Caco-2 (cell line): ENCODE measurements around the gene ASB14. TPM values are rescaled to one million over a fixed set of nuclear protein-coding genes. Genes with fewer than 3 reads are reported as not detected.
"Not testable (repeated sequence)": the region's sequence is repeated elsewhere in the genome, so short reads cannot be mapped to it uniquely, and the experiment has no call there.

Experiments
- BruUV-seq: library from RNA; stranded (reverse); fragments of 400-500 nt; replicated peaks from 2 replicates; lab custom pipeline; 2021; lab: Mats Ljungman, UMichigan
- CTCF ChIA-PET: fragments of 300-600 bp; sonication (Branson Sonifier 250); formaldehyde crosslinking; loops from one replicate; lab custom pipeline; 2022; ENCODE audit warnings: antibody characterized with exemption; lab: Charles Lee
- POLR2A ChIA-PET: fragments of 300-600 bp; sonication (Branson Sonifier 250); formaldehyde crosslinking; loops from one replicate; lab custom pipeline; 2022; ENCODE audit warnings: antibody characterized with exemption; lab: Charles Lee
- DNase-seq, 2 experiments: peaks; one replicate each; pipeline versions ENCODE4 v3.0.0 to v3.0.0-alpha.2; 2020 to 2022
- H3K27me3 ChIP-seq: replicated peaks from 2 replicates; pipeline ENCODE4 v1.6.0; 2011; ENCODE audit warnings: low read length; ENCODE audit not compliant: control insufficient read depth, insufficient read depth
- H3K36me3 ChIP-seq: 2 replicates; pipeline ENCODE4 v1.5.1; 2011; ENCODE audit warnings: low read length; ENCODE audit not compliant: control insufficient read depth, insufficient read depth
- H3K4me1 ChIP-seq: fragments of 250-450 bp; sonication (Bioruptor Pico); 2 replicates; pipeline ENCODE4 v1.5.1; 2020; ENCODE audit warnings: mild to moderate bottlenecking
- H3K4me3 ChIP-seq: 2 replicates; pipeline ENCODE4 v1.5.1; 2011; ENCODE audit warnings: low read depth, mild to moderate bottlenecking, control low read depth, low read length
- H3K9me3 ChIP-seq: fragments of 250-450 bp; sonication (Bioruptor Pico); 2 replicates; pipeline ENCODE4 v1.5.1; 2020; ENCODE audit warnings: mild to moderate bottlenecking, moderate library complexity
- H3K27ac Mint-ChIP-seq: one replicate; pipeline ENCODE4 v1.8.0; 2022; ENCODE audit warnings: mixed read lengths; ENCODE audit not compliant: unreplicated experiment
- H3K27me3 Mint-ChIP-seq: one replicate; pipeline ENCODE4 v1.8.0; 2022; ENCODE audit warnings: mixed read lengths; ENCODE audit not compliant: insufficient read depth, unreplicated experiment
- H3K36me3 Mint-ChIP-seq: one replicate; pipeline ENCODE4 v1.8.0; 2022; ENCODE audit warnings: mild to moderate bottlenecking, mixed read lengths; ENCODE audit not compliant: insufficient read depth, unreplicated experiment
- H3K4me1 Mint-ChIP-seq: one replicate; pipeline ENCODE4 v1.8.0; 2022; ENCODE audit warnings: low read depth, mixed read lengths; ENCODE audit not compliant: unreplicated experiment
- H3K4me3 Mint-ChIP-seq: one replicate; pipeline ENCODE4 v1.8.0; 2022; ENCODE audit warnings: mild to moderate bottlenecking, moderate library complexity, mixed read lengths; ENCODE audit not compliant: unreplicated experiment
- H3K9me3 Mint-ChIP-seq: one replicate; pipeline ENCODE4 v1.8.0; 2022; ENCODE audit warnings: mixed read lengths; ENCODE audit not compliant: unreplicated experiment
- CTCF ChIP-seq, 2 experiments: fragments of 200-600 bp in 1 of 2; IDR thresholded peaks; 1 replicate in 1 of 2; 2 replicates in 1 of 2; pipeline versions ENCODE4 v1.5.1 to v1.8.0; 2011 to 2022; ENCODE audit warnings: antibody characterized with exemption in 1 of 2, control low read depth in 1 of 2, inconsistent platforms in 1 of 2, low read depth in 1 of 2, low read length in 1 of 2, mild to moderate bottlenecking in 1 of 2, moderate library complexity in 1 of 2; ENCODE audit not compliant: insufficient read depth in 1 of 2, severe bottlenecking in 1 of 2, unreplicated experiment in 1 of 2
- intact Hi-C: fragments of 100-400 bp; cut with micrococcal nuclease; formaldehyde crosslinking; loops from one replicate; pipeline ENCODE4 v1.10.0; 2022; ENCODE audit not compliant: unreplicated experiment
- total RNA-seq: library from RNA; stranded (reverse); gene quantifications from 2 replicates; pipeline ENCODE4 v1.2.3, GENCODE V29; 2022

Gene ASB14
- total RNA-seq, 1 experiment from 2014 or later: not detected

DNA sequence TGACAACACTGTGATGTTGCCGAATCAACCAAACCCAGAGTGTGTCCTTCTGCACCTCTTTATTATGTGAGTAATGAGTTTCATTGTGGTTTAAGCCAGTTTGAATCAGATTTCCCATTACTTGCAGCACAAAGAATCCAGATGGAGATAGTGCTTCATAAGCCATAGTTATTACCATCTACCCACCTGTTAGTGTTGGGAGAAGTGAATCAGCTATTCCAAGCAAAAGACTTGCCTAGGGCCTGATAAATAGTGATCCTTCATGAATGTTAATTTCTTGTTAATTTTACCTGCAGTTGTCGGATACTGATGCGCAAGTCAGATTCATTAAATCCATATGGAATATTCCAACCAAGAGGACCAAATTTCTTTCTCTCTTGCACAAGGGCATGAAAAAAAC lies 21.7 kb upstream of the ASB14 start:
- no peaks in the 10 kb centered on the region for H3K36me3 Mint-ChIP-seq
- BruUV-seq: no TSS peak
- H3K27me3 Mint-ChIP-seq: no peaks in the 10 kb centered on the region
- peaks cover 24% of the 10 kb centered on the region for H3K9me3 Mint-ChIP-seq
- CTCF ChIA-PET: no interaction called here
- TF ChIP-seq CTCF (IDR thresholded peaks at IDR 0.05; ENCODE audit: insufficient read depth in 1 of 2, low read depth in 1 of 2, low read length in 1 of 2, severe bottlenecking in 1 of 2, unreplicated experiment in 1 of 2): no peak
- Histone ChIP-seq H3K4me3 (no peak overlapping the region), H3K4me1 (peaks cover 7% of the 10 kb centered on the region; the same call in 1 of the 2 replicates), H3K36me3 (no peaks in the 10 kb centered on the region), H3K9me3 (peaks cover 6% of the 10 kb centered on the region; the same call in 1 of the 2 replicates), H3K27me3 (no peaks in the 10 kb centered on the region)
- intact Hi-C loops: no loop called here
- no peak overlapping the region for H3K4me3 Mint-ChIP-seq
- POLR2A ChIA-PET: no interaction called here
- peaks cover 20% of the 10 kb centered on the region for H3K4me1 Mint-ChIP-seq
- DNase-seq: no peak
- H3K27ac Mint-ChIP-seq: no peak overlapping the region

DNA sequence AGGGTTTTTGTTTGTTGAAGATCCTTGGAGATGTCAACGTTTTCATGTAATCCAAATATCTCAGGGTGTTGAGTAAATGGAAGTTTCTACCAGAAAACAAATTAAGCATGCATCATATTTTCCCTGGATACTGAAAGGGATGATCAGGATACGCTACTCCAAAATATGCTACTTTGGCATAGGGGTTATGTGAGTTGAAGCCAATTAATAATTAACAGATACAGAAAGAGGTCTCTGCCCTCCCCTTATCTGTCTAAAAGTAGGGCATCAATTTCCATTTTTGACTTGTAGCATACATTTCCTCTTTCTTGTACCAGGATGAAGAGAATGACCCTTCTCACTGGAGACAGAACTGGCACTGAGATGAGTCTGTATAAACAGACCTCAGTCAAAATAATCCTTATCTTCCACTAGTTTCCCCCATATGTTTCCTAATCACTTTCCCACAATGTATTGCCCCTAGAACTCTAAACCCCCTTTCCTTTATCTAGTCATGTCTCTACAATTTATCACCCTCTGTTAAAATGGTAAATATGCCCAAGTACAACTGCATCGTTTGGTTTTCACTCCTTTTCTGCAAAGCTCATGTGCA lies 17.4 kb upstream of the ASB14 start:
- ChIA-PET POLR2A (no interaction called here), CTCF (no interaction called here)
- H3K4me1 ChIP-seq: peaks cover 7% of the 10 kb centered on the region; the same call in 1 of the 2 replicates
- no peaks in the 10 kb centered on the region for H3K9me3 Mint-ChIP-seq
- H3K27ac Mint-ChIP-seq: no peak overlapping the region
- no peaks in the 10 kb centered on the region for H3K27me3 ChIP-seq
- no peak for TF ChIP-seq CTCF (IDR thresholded peaks at IDR 0.05; ENCODE audit: insufficient read depth in 1 of 2, low read depth in 1 of 2, low read length in 1 of 2, severe bottlenecking in 1 of 2, unreplicated experiment in 1 of 2)
- no TSS peak for BruUV-seq
- no peaks in the 10 kb centered on the region for H3K36me3 ChIP-seq
- H3K9me3 ChIP-seq: 0 out of 2 replicates have a peak, but pooled peaks cover 4% of the 10 kb centered on the region
- peaks cover 6% of the 10 kb centered on the region for H3K4me1 Mint-ChIP-seq
- no peak overlapping the region for H3K4me3 ChIP-seq
- no peak for DNase-seq
- no peaks in the 10 kb centered on the region for H3K36me3 Mint-ChIP-seq
- no peaks in the 10 kb centered on the region for H3K27me3 Mint-ChIP-seq
- intact Hi-C loops: no loop called here
- H3K4me3 Mint-ChIP-seq: no peak overlapping the region

DNA sequence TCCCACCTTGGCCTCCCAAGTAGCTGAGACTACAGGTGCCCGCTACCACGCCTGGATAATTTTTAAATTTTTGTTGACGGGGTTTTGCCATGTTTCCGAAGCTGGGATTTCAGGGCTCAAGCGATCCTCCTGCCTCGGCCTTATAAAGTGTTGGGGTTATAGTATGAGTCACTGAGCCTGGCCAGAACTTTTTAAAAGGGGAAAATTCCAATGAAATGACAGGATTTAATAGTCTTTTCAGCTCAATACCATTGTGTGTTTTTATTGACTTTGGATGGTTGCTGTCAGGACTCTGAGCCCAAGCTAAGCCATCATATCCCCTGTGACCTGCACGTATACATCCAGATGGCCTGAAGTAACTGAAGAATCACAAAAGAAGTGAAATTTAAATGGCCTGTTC lies 11.0 kb upstream of the ASB14 start:
- POLR2A ChIA-PET, H3K4me1 ChIP-seq, H3K36me3 ChIP-seq, DNase-seq, H3K27ac Mint-ChIP-seq, H3K27me3 ChIP-seq, H3K4me3 Mint-ChIP-seq, H3K9me3 ChIP-seq, H3K9me3 Mint-ChIP-seq, H3K36me3 Mint-ChIP-seq, H3K4me3 ChIP-seq, BruUV-seq, H3K27me3 Mint-ChIP-seq, CTCF ChIA-PET, H3K4me1 Mint-ChIP-seq, intact Hi-C loops: not testable (repeated sequence)
